Measurements from ENCODE around the gene MYBPC2. TPM values are rescaled to one million over a fixed set of nuclear protein-coding genes. Genes with fewer than 3 reads are reported as not detected.
"Not testable (repeated sequence)": the region's sequence is repeated elsewhere in the genome, so short reads cannot be mapped to it uniquely, and the experiment has no call there.

MYBPC2 gene
- total RNA-seq, 1 donor from 2014 or later: 0.46 TPM

DNA sequence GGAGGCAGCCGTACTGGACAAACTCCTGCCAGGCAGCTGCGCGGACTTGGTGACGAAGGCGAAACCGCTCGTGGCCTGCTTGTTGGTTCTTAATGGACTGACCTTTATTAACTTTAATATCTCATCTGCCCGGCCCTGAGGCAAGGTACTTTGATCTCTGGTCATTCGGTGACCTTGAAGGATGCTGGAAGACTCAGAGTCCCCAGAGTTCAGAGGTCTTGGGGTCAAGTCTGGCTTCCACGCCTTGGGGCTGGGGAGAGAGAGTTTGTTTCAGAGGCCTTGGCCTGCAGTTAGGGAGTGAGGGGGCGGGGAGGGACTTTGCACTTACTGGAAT, 34.0 kb downstream of the MYBPC2 start:
- Mint-ChIP-seq H3K4me1 (ENCODE audit: unreplicated experiment) (no peaks in the 10 kb centered on the region), H3K9me3 (ENCODE audit: unreplicated experiment) (peaks cover 27% of the 10 kb centered on the region), H3K36me3 (ENCODE audit: low read depth, unreplicated experiment) (peaks cover 9% of the 10 kb centered on the region), H3K27ac (ENCODE audit: unreplicated experiment) (no peak overlapping the region), H3K27me3 (ENCODE audit: unreplicated experiment) (peaks cover 8% of the 10 kb centered on the region), H3K4me3 (ENCODE audit: unreplicated experiment) (no peak overlapping the region)
- TF ChIP-seq, protein P1, sequence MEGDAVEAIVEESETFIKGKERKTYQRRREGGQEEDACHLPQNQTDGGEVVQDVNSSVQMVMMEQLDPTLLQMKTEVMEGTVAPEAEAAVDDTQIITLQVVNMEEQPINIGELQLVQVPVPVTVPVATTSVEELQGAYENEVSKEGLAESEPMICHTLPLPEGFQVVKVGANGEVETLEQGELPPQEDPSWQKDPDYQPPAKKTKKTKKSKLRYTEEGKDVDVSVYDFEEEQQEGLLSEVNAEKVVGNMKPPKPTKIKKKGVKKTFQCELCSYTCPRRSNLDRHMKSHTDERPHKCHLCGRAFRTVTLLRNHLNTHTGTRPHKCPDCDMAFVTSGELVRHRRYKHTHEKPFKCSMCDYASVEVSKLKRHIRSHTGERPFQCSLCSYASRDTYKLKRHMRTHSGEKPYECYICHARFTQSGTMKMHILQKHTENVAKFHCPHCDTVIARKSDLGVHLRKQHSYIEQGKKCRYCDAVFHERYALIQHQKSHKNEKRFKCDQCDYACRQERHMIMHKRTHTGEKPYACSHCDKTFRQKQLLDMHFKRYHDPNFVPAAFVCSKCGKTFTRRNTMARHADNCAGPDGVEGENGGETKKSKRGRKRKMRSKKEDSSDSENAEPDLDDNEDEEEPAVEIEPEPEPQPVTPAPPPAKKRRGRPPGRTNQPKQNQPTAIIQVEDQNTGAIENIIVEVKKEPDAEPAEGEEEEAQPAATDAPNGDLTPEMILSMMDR (IDR thresholded peaks at IDR 0.05; ENCODE audit: unreplicated experiment): no peak
- DNase-seq (ENCODE audit: low spot score): no peak

DNA sequence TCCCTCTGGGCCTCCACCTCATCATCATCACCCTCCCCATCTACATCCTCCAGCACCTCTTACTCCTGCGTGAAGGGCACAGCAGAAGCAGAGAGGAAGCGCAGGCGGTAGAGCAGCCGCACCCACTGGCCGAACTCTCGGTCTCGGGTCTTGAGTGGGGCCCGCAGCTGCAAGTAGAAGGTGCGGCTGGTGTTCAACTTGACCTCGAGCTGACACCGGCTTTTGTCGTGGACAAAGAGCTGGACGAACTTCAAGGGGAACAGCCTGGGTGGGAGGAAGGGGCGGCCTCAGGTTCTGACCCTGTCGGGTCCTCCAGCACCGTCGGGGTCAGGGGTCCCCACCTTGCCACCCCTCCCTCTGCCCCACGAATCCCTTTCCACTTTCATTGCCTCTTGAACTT, 34.9 kb downstream of the MYBPC2 start:
- Mint-ChIP-seq H3K27ac (ENCODE audit: unreplicated experiment) (no peak overlapping the region), H3K27me3 (ENCODE audit: unreplicated experiment) (peaks cover 8% of the 10 kb centered on the region), H3K4me1 (ENCODE audit: unreplicated experiment) (no peaks in the 10 kb centered on the region), H3K36me3 (ENCODE audit: low read depth, unreplicated experiment) (peaks cover 9% of the 10 kb centered on the region), H3K4me3 (ENCODE audit: unreplicated experiment) (no peak overlapping the region), H3K9me3 (ENCODE audit: unreplicated experiment) (peaks cover 27% of the 10 kb centered on the region)
- TF ChIP-seq, protein P1 (IDR thresholded peaks at IDR 0.05; ENCODE audit: unreplicated experiment): no peak
- no peak for DNase-seq (ENCODE audit: low spot score)

DNA sequence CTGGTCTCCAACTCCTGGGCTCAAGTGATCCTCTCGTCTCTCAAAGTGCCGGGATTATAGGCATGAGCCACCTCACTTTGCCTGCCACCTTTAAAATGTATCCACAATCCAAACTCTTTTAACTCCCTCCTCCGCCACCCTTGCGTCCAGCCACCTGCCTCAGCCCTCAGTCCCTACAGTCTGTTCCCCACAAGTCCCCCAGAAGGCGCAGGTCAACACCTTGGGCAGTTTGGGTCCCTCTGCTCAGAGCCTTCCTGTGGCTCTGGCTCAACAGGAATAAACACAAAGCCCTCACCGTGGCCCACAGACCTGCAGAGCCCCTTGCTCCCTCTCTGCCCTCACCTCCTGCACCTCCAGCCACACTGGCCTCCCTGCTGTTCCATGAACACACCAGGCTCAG, 36.1 kb downstream of the MYBPC2 start:
- no peak overlapping the region for H3K27ac Mint-ChIP-seq (ENCODE audit: unreplicated experiment)
- peaks cover 33% of the 10 kb centered on the region for H3K9me3 Mint-ChIP-seq (ENCODE audit: unreplicated experiment)
- no peak for DNase-seq (ENCODE audit: low spot score)
- TF ChIP-seq, protein P1 (IDR thresholded peaks at IDR 0.05; ENCODE audit: unreplicated experiment): no peak
- H3K36me3 Mint-ChIP-seq (ENCODE audit: low read depth, unreplicated experiment): peaks cover 9% of the 10 kb centered on the region
- H3K4me3 Mint-ChIP-seq (ENCODE audit: unreplicated experiment): no peak overlapping the region
- peaks cover 9% of the 10 kb centered on the region for H3K27me3 Mint-ChIP-seq (ENCODE audit: unreplicated experiment)
- H3K4me1 Mint-ChIP-seq (ENCODE audit: unreplicated experiment): no peaks in the 10 kb centered on the region

DNA sequence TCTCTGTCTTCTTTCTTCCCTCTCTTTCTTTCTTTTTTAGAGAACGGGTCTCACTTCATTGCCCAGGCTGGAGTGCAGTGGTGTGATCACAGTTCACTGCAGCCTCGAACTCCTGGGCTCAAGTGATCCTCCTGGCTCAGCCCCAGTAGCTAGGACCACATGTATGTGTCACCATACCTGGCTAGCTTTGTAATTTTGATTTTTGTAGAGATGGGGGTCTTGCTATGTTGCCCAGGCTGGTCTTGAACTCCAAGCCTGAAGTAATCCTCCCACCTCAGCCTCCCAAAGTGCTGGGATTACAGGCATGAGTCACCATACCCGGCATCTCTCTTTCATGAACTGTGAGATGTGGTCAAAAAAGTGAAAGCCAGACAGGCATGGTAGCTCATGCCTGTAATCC, 40.6 kb downstream of the MYBPC2 start:
- not testable (repeated sequence) for H3K4me1 Mint-ChIP-seq (ENCODE audit: unreplicated experiment); H3K4me3 Mint-ChIP-seq (ENCODE audit: unreplicated experiment); H3K27ac Mint-ChIP-seq (ENCODE audit: unreplicated experiment)

DNA sequence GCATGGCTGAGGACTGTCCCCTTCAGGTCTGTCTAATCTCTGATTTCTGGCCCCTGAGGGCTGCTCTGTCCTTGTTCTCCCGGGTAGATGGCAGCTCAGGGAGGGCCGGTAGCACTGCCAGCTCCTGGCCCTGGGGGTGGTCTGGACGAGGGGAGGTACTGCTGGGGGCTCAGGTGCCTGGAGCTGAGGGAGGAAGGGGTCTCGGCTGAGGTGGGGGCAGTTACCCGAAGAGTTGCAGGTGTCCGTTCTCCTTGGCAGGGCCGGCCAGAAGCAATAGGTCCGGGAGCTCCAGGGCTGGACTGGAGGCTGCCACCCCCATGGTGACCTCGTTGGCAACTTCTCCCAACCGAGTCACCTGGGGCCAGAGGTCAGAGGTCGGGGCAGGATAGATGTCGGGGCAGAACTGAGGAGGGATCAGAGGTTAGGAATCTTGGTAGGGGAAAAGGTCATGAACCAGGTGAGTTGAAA, 42.4 kb downstream of the MYBPC2 start:
- no peaks in the 10 kb centered on the region for H3K4me1 Mint-ChIP-seq (ENCODE audit: unreplicated experiment)
- peaks cover 23% of the 10 kb centered on the region for H3K36me3 Mint-ChIP-seq (ENCODE audit: low read depth, unreplicated experiment)
- peak overlapping the region; percentile 45 for H3K4me3 Mint-ChIP-seq (ENCODE audit: unreplicated experiment)
- peaks cover 14% of the 10 kb centered on the region for H3K27me3 Mint-ChIP-seq (ENCODE audit: unreplicated experiment)
- no peak overlapping the region for H3K27ac Mint-ChIP-seq (ENCODE audit: unreplicated experiment)
- H3K9me3 Mint-ChIP-seq (ENCODE audit: unreplicated experiment): peaks cover 34% of the 10 kb centered on the region
- TF ChIP-seq, protein P1 (IDR thresholded peaks at IDR 0.05; ENCODE audit: unreplicated experiment): no peak
- no peak for DNase-seq (ENCODE audit: low spot score)

More for the DNA sequence above, 40.6 kb downstream of the MYBPC2 start:
- H3K9me3 Mint-ChIP-seq (ENCODE audit: unreplicated experiment): peaks cover 44% of the 10 kb centered on the region
- not testable (repeated sequence) for DNase-seq (ENCODE audit: low spot score)
- peaks cover 18% of the 10 kb centered on the region for H3K27me3 Mint-ChIP-seq (ENCODE audit: unreplicated experiment)
- peaks cover 27% of the 10 kb centered on the region for H3K36me3 Mint-ChIP-seq (ENCODE audit: low read depth, unreplicated experiment)

All from endothelial cell (in vitro differentiated cells).